Subcutaneous abdominal adipose tissue (tissue), 5 donors: ENCODE data around the gene URAD.

Source experiments
- H3K27ac ChIP-seq: one replicate; pipeline ENCODE4 v1.7.0; 2013; ENCODE audit warnings: low read depth, mild to moderate bottlenecking, inconsistent platforms, low read length, moderate library complexity
- H3K27me3 ChIP-seq, 5 donors: one replicate each; pipeline ENCODE4 v1.7.0; 2013; ENCODE audit warnings: low read length in 5 of 5, inconsistent platforms in 1 of 5; ENCODE audit not compliant: control insufficient read depth in 5 of 5, insufficient read depth in 4 of 5
- H3K36me3 ChIP-seq, 5 donors: one replicate each; pipeline ENCODE4 v1.7.0; 2013; ENCODE audit warnings: low read length in 5 of 5; ENCODE audit not compliant: control insufficient read depth in 5 of 5, insufficient read depth in 5 of 5
- H3K4me1 ChIP-seq, 5 donors: one replicate each; pipeline ENCODE4 v1.7.0; 2013; ENCODE audit warnings: low read length in 5 of 5, mild to moderate bottlenecking in 3 of 5, moderate library complexity in 1 of 5; ENCODE audit not compliant: control insufficient read depth in 5 of 5, insufficient read depth in 5 of 5
- H3K4me3 ChIP-seq, 5 donors: one replicate each; pipeline ENCODE4 v1.7.0; 2013; ENCODE audit warnings: low read length in 5 of 5, low read depth in 1 of 5
- H3K9ac ChIP-seq, 5 donors: one replicate each; pipeline ENCODE4 v1.7.0; 2013; ENCODE audit warnings: low read length in 5 of 5, mild to moderate bottlenecking in 4 of 5, moderate library complexity in 3 of 5
- H3K9me3 ChIP-seq, 5 donors: one replicate each; pipeline ENCODE4 v1.7.0; 2013; ENCODE audit warnings: low read length in 5 of 5; ENCODE audit not compliant: control insufficient read depth in 5 of 5
- donor health status: healthy.
- donor health status: healthy.
- donor health status: healthy.
- donor health status: healthy.
- donor health status: healthy.

URAD gene

GRCh38 chr13:27933580-27934328 is 54.7 kb downstream of the URAD start:
- H3K27me3 ChIP-seq: peaks cover 17 to 22% (median 20%) of the 10 kb centered on the region in 5 donors

GRCh38 chr13:27933118-27933517 is 55.4 kb downstream of the URAD start:
- no peak overlapping the region for H3K27ac ChIP-seq
- H3K9me3 ChIP-seq: peaks cover 0 to 3% (median 0%) of the 10 kb centered on the region in 5 donors
- no peaks in the 10 kb centered on the region for H3K4me1 ChIP-seq
- H3K9ac ChIP-seq: no peak overlapping the region
- H3K36me3 ChIP-seq: no peaks in the 10 kb centered on the region
- peaks cover 23 to 28% (median 27%) of the 10 kb centered on the region in 5 donors for H3K27me3 ChIP-seq
- H3K4me3 ChIP-seq: no peak overlapping the region

More at GRCh38 chr13:27933580-27934328, 54.7 kb downstream of the URAD start:
- H3K4me1 ChIP-seq: no peaks in the 10 kb centered on the region
- H3K4me3 ChIP-seq: no peak overlapping the region
- no peaks in the 10 kb centered on the region for H3K36me3 ChIP-seq
- no peak overlapping the region for H3K9ac ChIP-seq
- H3K9me3 ChIP-seq: peaks cover 0 to 3% (median 0%) of the 10 kb centered on the region in 5 donors
- no peak overlapping the region for H3K27ac ChIP-seq

GRCh38 chr13:27929868-27930267 is 58.6 kb downstream of the URAD start:
- peaks cover 47 to 59% (median 57%) of the 10 kb centered on the region in 5 donors for H3K27me3 ChIP-seq
- peaks cover 0 to 8% (median 0%) of the 10 kb centered on the region in 5 donors for H3K4me1 ChIP-seq
- no peak overlapping the region for H3K27ac ChIP-seq
- H3K4me3 ChIP-seq: no peak overlapping the region
- H3K9me3 ChIP-seq: peaks cover 0 to 3% (median 0%) of the 10 kb centered on the region in 5 donors
- H3K9ac ChIP-seq: no peak overlapping the region
- no peaks in the 10 kb centered on the region for H3K36me3 ChIP-seq

GRCh38 chr13:27928805-27929753 is 59.4 kb downstream of the URAD start:
- peaks cover 0 to 8% (median 0%) of the 10 kb centered on the region in 5 donors for H3K4me1 ChIP-seq
- H3K4me3 ChIP-seq: no peak overlapping the region
- peaks cover 0 to 3% (median 0%) of the 10 kb centered on the region in 5 donors for H3K9me3 ChIP-seq
- no peaks in the 10 kb centered on the region for H3K36me3 ChIP-seq
- H3K27ac ChIP-seq: no peak overlapping the region
- peaks cover 47 to 66% (median 62%) of the 10 kb centered on the region in 5 donors for H3K27me3 ChIP-seq
- H3K9ac ChIP-seq: no peak overlapping the region

- no peaks in the 10 kb centered on the region for H3K36me3 ChIP-seq
- peaks cover 0 to 3% (median 0%) of the 10 kb centered on the region in 5 donors for H3K9me3 ChIP-seq
- peaks cover 47 to 73% (median 67%) of the 10 kb centered on the region in 5 donors for H3K27me3 ChIP-seq
- H3K27ac ChIP-seq: no peak overlapping the region
- no peak overlapping the region for H3K4me3 ChIP-seq
- no peak overlapping the region for H3K9ac ChIP-seq
- peaks cover 0 to 8% (median 0%) of the 10 kb centered on the region in 5 donors for H3K4me1 ChIP-seq
Observed at GRCh38 chr13:27928353-27928804, 60.1 kb downstream of the URAD start.
